PC-9 (cell line): Measurements from ENCODE around the gene ZNF48. TPM values are rescaled to one million over a fixed set of nuclear protein-coding genes. Genes with fewer than 3 reads are reported as not detected.

Source experiments
- BruUV-seq: library from RNA; stranded (reverse); fragments of 400-500 nt; replicated peaks from 2 replicates; lab custom pipeline; 2021; lab: Mats Ljungman, UMichigan
- CTCF ChIA-PET: fragments of 300-600 bp; sonication (Branson Sonifier 250); formaldehyde crosslinking; loops from one replicate; lab custom pipeline; 2022; ENCODE audit warnings: antibody characterized with exemption; lab: Charles Lee
- POLR2A ChIA-PET: fragments of 300-600 bp; sonication (Branson Sonifier 250); formaldehyde crosslinking; loops from one replicate; lab custom pipeline; 2022; ENCODE audit warnings: antibody characterized with exemption; ENCODE audit not compliant: unreplicated experiment; lab: Charles Lee
- DNase-seq, 2 experiments: peaks; one replicate each; pipeline versions ENCODE4 v3.0.0 to v3.0.0-alpha.2; 2015 to 2022; ENCODE audit warnings: mixed read lengths in 1 of 2
- H2AFZ ChIP-seq: fragments of 200-600 bp; sonication (generic); 2 replicates; pipeline ENCODE4 v1.8.1; 2017; ENCODE audit warnings: antibody characterized with exemption
- H3F3A ChIP-seq: fragments of 200-600 bp; sonication (generic); 2 replicates; pipeline ENCODE4 v1.8.1; 2017; ENCODE audit warnings: antibody characterized with exemption, mild to moderate bottlenecking, low read depth; ENCODE audit not compliant: insufficient read depth
- H3K27ac ChIP-seq: fragments of 200-600 bp; sonication (generic); 2 replicates; pipeline ENCODE4 v1.6.1; 2016; ENCODE audit warnings: mixed run types
- H3K27me3 ChIP-seq: fragments of 200-600 bp; sonication (generic); 2 replicates; pipeline ENCODE4 v1.6.1; 2016; ENCODE audit warnings: low read depth, mixed run types; ENCODE audit not compliant: insufficient read depth
- H3K36me3 ChIP-seq: fragments of 200-600 bp; sonication (generic); 2 replicates; pipeline ENCODE4 v1.6.1; 2016; ENCODE audit warnings: low read depth, mixed run types
- H3K4me1 ChIP-seq: fragments of 200-600 bp; sonication (generic); replicated peaks from 2 replicates; pipeline ENCODE4 v1.6.1; 2016; ENCODE audit warnings: mixed run types; ENCODE audit not compliant: insufficient read depth
- H3K4me2 ChIP-seq: fragments of 200-600 bp; sonication (generic); 2 replicates; pipeline ENCODE4 v1.6.1; 2017; ENCODE audit warnings: mixed run types
- H3K4me3 ChIP-seq: fragments of 200-600 bp; sonication (generic); 2 replicates; pipeline ENCODE4 v1.6.1; 2016; ENCODE audit warnings: mixed run types
- H3K79me2 ChIP-seq: fragments of 200-600 bp; sonication (generic); 2 replicates; pipeline ENCODE4 v1.6.1; 2017; ENCODE audit warnings: low read depth, mixed run types
- H3K9me2 ChIP-seq: fragments of 200-600 bp; sonication (generic); 2 replicates; pipeline ENCODE4 v1.8.1; 2017; ENCODE audit warnings: mild to moderate bottlenecking; ENCODE audit not compliant: insufficient read depth
- H3K9me3 ChIP-seq: fragments of 200-600 bp; sonication (generic); 2 replicates; pipeline ENCODE4 v1.8.1; 2016; ENCODE audit warnings: low read depth; ENCODE audit not compliant: insufficient read depth
- H4K20me1 ChIP-seq: fragments of 200-600 bp; sonication (generic); 2 replicates; pipeline ENCODE4 v1.8.1; 2017; ENCODE audit not compliant: insufficient read depth
- EZH2 ChIP-seq: fragments of 200-600 bp; sonication (generic); IDR thresholded peaks from 2 replicates; pipeline ENCODE4 v1.8.0; 2017; ENCODE audit warnings: antibody characterized with exemption, low read depth
- intact Hi-C: fragments of 100-400 bp; cut with micrococcal nuclease; formaldehyde crosslinking; loops from one replicate; pipeline ENCODE4 v1.10.0; 2022; ENCODE audit not compliant: unreplicated experiment
- total RNA-seq: library from RNA; stranded (reverse); gene quantifications from 2 replicates; pipeline ENCODE4 v1.2.3, GENCODE V29; 2021
- TF ChIP-seq, protein P1 (sequence below): fragments of 200-600 bp; sonication (generic); conservative IDR thresholded peaks from 2 replicates; pipeline ENCODE4 v1.6.1; 2017; ENCODE audit warnings: mixed run types, antibody characterized with exemption, mild to moderate bottlenecking, moderate library complexity

Gene ZNF48
- total RNA-seq, 1 experiment from 2014 or later = 20.1 TPM

DNA sequence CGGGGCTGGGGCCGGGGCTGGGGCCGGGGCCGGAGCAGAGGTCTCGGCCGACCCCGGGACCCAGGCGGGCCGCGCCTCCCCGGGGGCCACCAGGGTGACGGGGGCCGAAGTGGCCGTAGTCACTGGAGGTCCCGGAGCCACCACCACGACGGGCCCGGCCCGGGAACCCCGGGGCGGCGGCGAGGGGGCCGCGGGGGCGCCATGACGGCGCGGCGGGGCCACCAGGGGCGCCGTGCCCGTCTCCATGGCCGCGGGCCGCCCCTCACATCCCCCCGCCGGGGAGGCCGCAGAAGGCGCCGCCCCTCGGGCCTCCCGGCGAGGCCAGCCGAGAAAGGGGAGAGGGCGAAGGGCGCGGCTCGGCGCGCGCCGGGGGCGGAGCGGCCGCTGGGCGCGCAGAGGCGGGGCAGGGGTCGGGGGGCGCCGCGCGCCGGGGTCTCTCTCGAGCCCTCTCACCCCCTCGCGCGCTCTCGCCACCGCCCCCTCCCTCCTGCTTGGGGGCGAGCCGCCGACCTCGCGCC is 25.2 kb upstream of the ZNF48 start:
- Histone ChIP-seq H3K27me3 (no peaks in the 10 kb centered on the region), H4K20me1 (peaks cover 37% of the 10 kb centered on the region), H3K9me3 (no peaks in the 10 kb centered on the region), H3K4me2 (peak overlapping the region; percentile 98), H3K9me2 (no peaks in the 10 kb centered on the region), H3K36me3 (peaks cover 9% of the 10 kb centered on the region; the same call in 1 of the 2 replicates), H3K4me1 (peaks cover 22% of the 10 kb centered on the region), H3K27ac (no peak overlapping the region), H3K4me3 (peak overlapping the region; percentile 75), H3K79me2 (peaks cover 49% of the 10 kb centered on the region), H2AFZ (no peak overlapping the region), H3F3A (peaks cover 11% of the 10 kb centered on the region)
- TF ChIP-seq, protein P1, sequence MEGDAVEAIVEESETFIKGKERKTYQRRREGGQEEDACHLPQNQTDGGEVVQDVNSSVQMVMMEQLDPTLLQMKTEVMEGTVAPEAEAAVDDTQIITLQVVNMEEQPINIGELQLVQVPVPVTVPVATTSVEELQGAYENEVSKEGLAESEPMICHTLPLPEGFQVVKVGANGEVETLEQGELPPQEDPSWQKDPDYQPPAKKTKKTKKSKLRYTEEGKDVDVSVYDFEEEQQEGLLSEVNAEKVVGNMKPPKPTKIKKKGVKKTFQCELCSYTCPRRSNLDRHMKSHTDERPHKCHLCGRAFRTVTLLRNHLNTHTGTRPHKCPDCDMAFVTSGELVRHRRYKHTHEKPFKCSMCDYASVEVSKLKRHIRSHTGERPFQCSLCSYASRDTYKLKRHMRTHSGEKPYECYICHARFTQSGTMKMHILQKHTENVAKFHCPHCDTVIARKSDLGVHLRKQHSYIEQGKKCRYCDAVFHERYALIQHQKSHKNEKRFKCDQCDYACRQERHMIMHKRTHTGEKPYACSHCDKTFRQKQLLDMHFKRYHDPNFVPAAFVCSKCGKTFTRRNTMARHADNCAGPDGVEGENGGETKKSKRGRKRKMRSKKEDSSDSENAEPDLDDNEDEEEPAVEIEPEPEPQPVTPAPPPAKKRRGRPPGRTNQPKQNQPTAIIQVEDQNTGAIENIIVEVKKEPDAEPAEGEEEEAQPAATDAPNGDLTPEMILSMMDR = no peak
- TF ChIP-seq EZH2 = no peak
- POLR2A ChIA-PET = interaction anchor here (0.6 to 0.8 kb wide), 2 partner anchors 23 to 278 kb away, joined by 4 to 14 read pairs; partner anchors contain the start of gene TBX6
- no TSS peak for BruUV-seq
- CTCF ChIA-PET = interaction anchor here (1.0 to 1.4 kb wide), 3 partner anchors 25 to 39 kb away, joined by 3 to 5 read pairs (median 3); partner anchors contain the start of genes ZNF48 and ZNF771
- intact Hi-C loops = loop anchor here (2.0 kb wide), 1 partner anchor 35 kb away; no protein-coding TSS in a partner anchor
- no peak for DNase-seq

DNA sequence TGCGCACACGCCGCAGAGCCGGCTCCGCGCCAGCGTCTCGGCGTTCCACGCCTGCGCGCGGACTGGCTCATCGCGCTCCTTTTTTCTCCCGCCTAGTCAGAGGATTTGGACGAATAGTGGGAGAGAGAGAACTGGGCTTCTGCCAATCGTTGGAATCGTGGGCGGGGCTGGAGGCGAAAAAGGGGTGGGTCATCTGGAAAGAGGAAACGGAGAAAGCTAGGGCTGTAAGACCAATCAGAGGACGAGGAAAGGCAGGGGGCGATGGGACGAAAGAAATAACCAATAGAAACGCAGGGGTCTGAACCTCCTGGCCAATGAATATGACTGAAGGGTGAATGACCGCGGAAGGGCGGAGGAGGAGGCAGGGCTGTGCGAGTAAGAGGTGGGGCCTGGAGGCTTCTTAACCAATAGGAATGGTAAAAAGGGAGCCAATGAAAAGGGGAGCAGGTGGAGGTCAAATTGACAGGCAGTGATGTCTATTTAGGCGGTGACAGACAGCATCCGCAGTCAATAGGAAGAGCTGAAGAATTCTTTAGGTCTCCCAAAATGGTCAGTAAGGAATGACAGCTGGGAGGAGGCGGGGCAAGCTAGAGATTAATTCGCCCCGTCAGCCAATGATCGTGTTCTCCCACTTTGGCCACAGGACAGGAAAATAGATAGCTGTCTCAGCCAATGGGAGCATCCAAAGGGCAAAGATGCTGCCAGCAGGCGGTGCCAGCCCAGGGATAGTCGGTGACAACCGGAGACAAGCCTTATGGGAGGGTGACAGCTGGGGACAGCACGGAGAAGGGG is 24.6 kb upstream of the ZNF48 start, which contains the start of gene TBC1D10B:
TSS of gene TBC1D10B (minus strand) at position 39 of the 792 bp plus-strand sequence. CDS start 311 bp downstream, outside the sequence.
- peak within 1 kb of the TSS; percentile 98 for H3K4me2 ChIP-seq

More for the DNA sequence above, 24.6 kb upstream of the ZNF48 start, which contains the start of gene TBC1D10B:
- Histone ChIP-seq H3K79me2 (peaks cover 42% of the 10 kb centered on the region), H2AFZ (peak within 1 kb of the TSS; percentile 69), H3K4me1 (peaks cover 22% of the 10 kb centered on the region), H4K20me1 (peaks cover 36% of the 10 kb centered on the region), H3K4me3 (peak within 1 kb of the TSS; percentile 75), H3K27me3 (no peaks in the 10 kb centered on the region), H3K27ac (no peak within 1 kb of the TSS), H3K36me3 (0 out of 2 replicates have a peak, but pooled peaks cover 6% of the 10 kb centered on the region), H3K9me2 (no peaks in the 10 kb centered on the region), H3K9me3 (no peaks in the 10 kb centered on the region), H3F3A (peaks cover 11% of the 10 kb centered on the region)
- ChIA-PET POLR2A (interaction anchor here (0.5 to 1.3 kb wide), 20 partner anchors 11 to 1761 kb away, joined by 3 to 44 read pairs (median 5); partner anchors contain the start of genes CD2BP2, PPP4C, SEZ6L2 and SULT1A1), CTCF (interaction anchor here (0.5 to 1.5 kb wide), 11 partner anchors 10 to 288 kb away, joined by 3 to 8 read pairs (median 4); partner anchors contain the start of genes CD2BP2, DCTPP1, FBRS and PRR14)
- no TSS peak for BruUV-seq
- intact Hi-C loops = loop anchor here (2.0 kb wide), 1 partner anchor 36 kb away; no protein-coding TSS in a partner anchor
- peak; percentile 100 for DNase-seq
- no peak for TF ChIP-seq EZH2
- TF ChIP-seq, protein P1 = no peak; the same call in 1 of the 2 replicates
